Stromal cell of bone marrow (primary cell): ENCODE data around the gene SPTBN4.
"Not testable (repeated sequence)": the region's sequence is repeated elsewhere in the genome, so short reads cannot be mapped to it uniquely, and the experiment has no call there.

Experiments used
- DNase-seq: peaks from one replicate; pipeline ENCODE4 v3.0.0-alpha.2; 2012; ENCODE audit warnings: low read depth

The SPTBN4 gene

GRCh38 chr19:40507892-40508291 is 41.1 kb downstream of the SPTBN4 start:
- no peak for DNase-seq

- DNase-seq: no peak
Observed at GRCh38 chr19:40508739-40509260, 42.0 kb downstream of the SPTBN4 start.

- no peak for DNase-seq
Observed at GRCh38 chr19:40510526-40511115, 43.8 kb downstream of the SPTBN4 start.

- DNase-seq: no peak
Observed at GRCh38 chr19:40511487-40511886, 44.7 kb downstream of the SPTBN4 start.

- DNase-seq: no peak
Observed at GRCh38 chr19:40512110-40512472, 45.3 kb downstream of the SPTBN4 start.

GRCh38 chr19:40512473-40513344 is 45.9 kb downstream of the SPTBN4 start:
- no peak for DNase-seq

- no peak for DNase-seq
Observed at GRCh38 chr19:40513345-40513678, 46.5 kb downstream of the SPTBN4 start.

- no peak for DNase-seq
Observed at GRCh38 chr19:40513741-40514315, 47.0 kb downstream of the SPTBN4 start.

- no peak for DNase-seq
Observed at GRCh38 chr19:40517248-40517647, 50.4 kb downstream of the SPTBN4 start.

GRCh38 chr19:40519352-40520322 is 52.8 kb downstream of the SPTBN4 start:
- DNase-seq: no peak

- no peak for DNase-seq
Observed at GRCh38 chr19:40521276-40521675, 54.5 kb downstream of the SPTBN4 start.

GRCh38 chr19:40521900-40522299 is 55.1 kb downstream of the SPTBN4 start:
- DNase-seq: not testable (repeated sequence)

GRCh38 chr19:40523322-40524047 is 56.7 kb downstream of the SPTBN4 start:
- no peak for DNase-seq

GRCh38 chr19:40524133-40524549 is 57.3 kb downstream of the SPTBN4 start:
- DNase-seq: no peak

- no peak for DNase-seq
Observed at GRCh38 chr19:40524655-40525054, 57.9 kb downstream of the SPTBN4 start.

- DNase-seq: no peak
Observed at GRCh38 chr19:40525234-40526051, 58.6 kb downstream of the SPTBN4 start.

GRCh38 chr19:40528078-40528477 is 61.3 kb downstream of the SPTBN4 start:
- no peak for DNase-seq

- no peak for DNase-seq
Observed at GRCh38 chr19:40528533-40529092, 61.8 kb downstream of the SPTBN4 start.

- DNase-seq: peak; percentile 29
Observed at GRCh38 chr19:40529093-40529954, 62.5 kb downstream of the SPTBN4 start.
